Spleen (tissue), 11 donors: ENCODE results near the gene CCDC157. TPM values are rescaled to one million over a fixed set of nuclear protein-coding genes. Genes with fewer than 3 reads are reported as not detected.

Experiments used
- DNase-seq: peaks from one replicate; pipeline ENCODE4 v3.0.0-alpha.2; 2020
- H3K27ac ChIP-seq, 8 donors: fragments of 200-600 bp; sonication (generic) in 7 of 8; 1 replicate in 4 of 8; 2 replicates in 4 of 8; pipeline versions ENCODE4 v1.5.0 to v1.8.0; 2016 to 2021; ENCODE audit warnings: inconsistent platforms in 4 of 8, mild to moderate bottlenecking in 4 of 8, moderate library complexity in 1 of 8
- H3K27me3 ChIP-seq, 7 donors: fragments of 200-600 bp; sonication (generic) in 6 of 7; replicated peaks in 1 of 7; 1 replicate in 4 of 7; 2 replicates in 3 of 7; pipeline versions ENCODE4 v1.5.0 to v1.8.0; 2016 to 2021; ENCODE audit warnings: inconsistent platforms in 3 of 7, mild to moderate bottlenecking in 1 of 7
- H3K36me3 ChIP-seq, 6 donors: fragments of 200-600 bp; sonication (generic) in 5 of 6; 1 replicate in 4 of 6; 2 replicates in 2 of 6; pipeline versions ENCODE4 v1.5.0 to v1.8.0; 2016 to 2021; ENCODE audit warnings: inconsistent platforms in 2 of 6
- H3K4me1 ChIP-seq, 6 donors: fragments of 200-600 bp; sonication (generic) in 5 of 6; 1 replicate in 3 of 6; 2 replicates in 3 of 6; pipeline versions ENCODE4 v1.5.0 to v1.8.0; 2016 to 2021; ENCODE audit warnings: inconsistent platforms in 3 of 6
- H3K4me3 ChIP-seq, 8 donors: fragments of 200-600 bp; sonication (generic) in 7 of 8; 1 replicate in 4 of 8; 2 replicates in 4 of 8; pipeline versions ENCODE4 v1.5.0 to v1.8.0; 2016 to 2021; ENCODE audit warnings: inconsistent platforms in 4 of 8, mild to moderate bottlenecking in 4 of 8, moderate library complexity in 2 of 8
- H3K9me3 ChIP-seq, 8 donors: fragments of 200-600 bp; sonication (generic) in 7 of 8; 1 replicate in 4 of 8; 2 replicates in 4 of 8; pipeline versions ENCODE4 v1.5.0 to v1.8.0; 2016 to 2021; ENCODE audit warnings: inconsistent platforms in 4 of 8
- CTCF ChIP-seq, 11 experiments: fragments of 200-600 bp in 7 of 11; fragments of 450-650 bp in 4 of 11; sonication (generic) in 4 of 11; IDR thresholded peaks in 8 of 11; conservative IDR thresholded peaks in 3 of 11; 1 replicate in 7 of 11; 2 replicates in 4 of 11; pipeline versions ENCODE4 v1.4.0 to v1.8.0; 2016 to 2021; ENCODE audit warnings: antibody characterized with exemption in 11 of 11, inconsistent platforms in 4 of 11, mild to moderate bottlenecking in 1 of 11
- POLR2A ChIP-seq, 3 donors: fragments of 450-650 bp; IDR thresholded peaks; one replicate each; pipeline ENCODE4 v1.5.1; 2017; ENCODE audit warnings: antibody characterized with exemption in 3 of 3, mild to moderate bottlenecking in 1 of 3
- POLR2AphosphoS5 ChIP-seq, 3 donors: sonication (generic); formaldehyde crosslinking; IDR thresholded peaks; one replicate each; pipeline ENCODE4 v1.5.1; 2017; ENCODE audit warnings: antibody characterized with exemption in 3 of 3
- WGBS, 5 donors: extraction: QIAGEN DNeasy Blood & Tissue Kit in 3 of 5; methylation state at CpG; one replicate each; pipeline versions ENCODE4 v1.1.5 to v1.1.7; 2013 to 2018; 5-methylcytosine and 5-hydroxymethylcytosine counted together
- intact Hi-C: fragments of 100-400 bp; cut with DNase I; formaldehyde crosslinking; loops from one replicate; pipeline ENCODE4 v1.15.0; 2023; ENCODE audit warnings: low total_unique reads
- polyA plus RNA-seq, 3 donors: library from polyadenylated mRNA; stranded (reverse); fragments of 200-250 nt; gene quantifications; one replicate each; pipeline ENCODE4 v1.2.1, GENCODE V29; 2013
- total RNA-seq, 7 donors: library from RNA; depleted of rRNA in 3 of 7; stranded (reverse); fragments of >200 nt in 3 of 7; fragmentation: NEBNext Ultra II Directional in 4 of 7; extraction: Animal tissue kit (Norgen Biotek cat#: 25700) in 4 of 7; gene quantifications; one replicate each; pipeline versions ENCODE4 v1.1.0 to v1.2.1, GENCODE V29; 2016 to 2021
- donor health status: healthy with polysubstance abuse.
- donor health status: DM: no; HTN: no; CAD: no; lungs with moderate emphysema.
- donor health status: DM: no; HTN: no; CAD: no.
- donor health status: Bipolar disorder and iron deficiency.
- donor health status: healthy.
- donor health status: DM: no; HTN: no; CAD: no.
- donor health status: DM: yes; HTN: yes; CAD: no.

The CCDC157 gene
- total and polyA plus RNA-seq, 10 donors: 2.1 to 8.1 (median 3.7) TPM

GRCh38 chr22:30370641-30371230 is 13.9 kb downstream of the CCDC157 start:
- H3K27ac ChIP-seq: no peak overlapping the region
- H3K36me3 ChIP-seq: peaks cover 0 to 13% (median 0%) of the 10 kb centered on the region in 6 donors
- H3K4me1 ChIP-seq: peaks cover 0 to 35% (median 22%) of the 10 kb centered on the region in 6 donors
- no peaks in the 10 kb centered on the region for H3K9me3 ChIP-seq
- DNase-seq: no peak
- intact Hi-C loops: no loop called here
- TF ChIP-seq CTCF (IDR thresholded peaks at IDR 0.05 in 8 of 11, conservative IDR thresholded peaks at IDR 0.05 in 3 of 11): no peak
- peak in 1 of 3 donors; percentile 27 for TF ChIP-seq POLR2AphosphoS5 (IDR thresholded peaks at IDR 0.05)
- no peaks in the 10 kb centered on the region for H3K27me3 ChIP-seq
- WGBS, 5 donors: 80 to 93% (median 89%) methylated on average over 19 of the region's 19 CpGs
- no peak overlapping the region for H3K4me3 ChIP-seq

- no peak for DNase-seq
- 89 to 96% (median 95%) methylated on average over 9 of the region's 9 CpGs; no CpG with 5 or more reads in 1 of the 5 donors for WGBS, 5 donors
- no peak for TF ChIP-seq CTCF (IDR thresholded peaks at IDR 0.05 in 8 of 11, conservative IDR thresholded peaks at IDR 0.05 in 3 of 11)
- TF ChIP-seq POLR2AphosphoS5 (IDR thresholded peaks at IDR 0.05): no peak
- no peak for TF ChIP-seq POLR2A (IDR thresholded peaks at IDR 0.05)
Measured at GRCh38 chr22:30371321-30371720, 14.5 kb downstream of the CCDC157 start.

GRCh38 chr22:30371981-30372380 is 15.2 kb downstream of the CCDC157 start:
- DNase-seq: no peak
- Histone ChIP-seq H3K4me3 (no peak overlapping the region), H3K4me1 (peaks cover 0 to 35% (median 22%) of the 10 kb centered on the region in 6 donors), H3K9me3 (no peaks in the 10 kb centered on the region), H3K27me3 (no peaks in the 10 kb centered on the region), H3K27ac (peak overlapping the region in 1 of 8 donors; percentile 82), H3K36me3 (peaks cover 0 to 10% (median 0%) of the 10 kb centered on the region in 6 donors)
- TF ChIP-seq POLR2AphosphoS5 (IDR thresholded peaks at IDR 0.05) (no peak), CTCF (IDR thresholded peaks at IDR 0.05 in 8 of 11, conservative IDR thresholded peaks at IDR 0.05 in 3 of 11) (no peak), POLR2A (IDR thresholded peaks at IDR 0.05) (no peak)
- 89 to 92% (median 90%) methylated on average over 12 to 13 of the region's 13 CpGs for WGBS, 5 donors
- intact Hi-C loops: no loop called here

More at GRCh38 chr22:30371321-30371720, 14.5 kb downstream of the CCDC157 start:
- H3K36me3 ChIP-seq: peaks cover 0 to 8% (median 0%) of the 10 kb centered on the region in 6 donors
- no peaks in the 10 kb centered on the region for H3K27me3 ChIP-seq
- peaks cover 0 to 35% (median 22%) of the 10 kb centered on the region in 6 donors for H3K4me1 ChIP-seq
- intact Hi-C loops: no loop called here
- no peak overlapping the region for H3K4me3 ChIP-seq
- no peak overlapping the region for H3K27ac ChIP-seq
- no peaks in the 10 kb centered on the region for H3K9me3 ChIP-seq

GRCh38 chr22:30372915-30373314 is 16.1 kb downstream of the CCDC157 start:
- H3K27me3 ChIP-seq: no peaks in the 10 kb centered on the region
- 39 to 64% (median 52%) methylated on average over 8 of the region's 8 CpGs for WGBS, 5 donors
- peaks cover 0 to 35% (median 22%) of the 10 kb centered on the region in 6 donors for H3K4me1 ChIP-seq
- peak overlapping the region in 1 of 8 donors; percentile 13 for H3K4me3 ChIP-seq
- intact Hi-C loops: no loop called here
- no peak for DNase-seq
- H3K9me3 ChIP-seq: no peaks in the 10 kb centered on the region
- peak overlapping the region in 7 of 8 donors; percentile 51 to 82 (median 65) for H3K27ac ChIP-seq
- peak in 1 of 3 donors; percentile 34 for TF ChIP-seq POLR2AphosphoS5 (IDR thresholded peaks at IDR 0.05)
- TF ChIP-seq CTCF (IDR thresholded peaks at IDR 0.05 in 8 of 11, conservative IDR thresholded peaks at IDR 0.05 in 3 of 11): no peak
- no peak for TF ChIP-seq POLR2A (IDR thresholded peaks at IDR 0.05)
- peaks cover 0 to 19% (median 0%) of the 10 kb centered on the region in 6 donors for H3K36me3 ChIP-seq
